ENCODE data around the gene KRT76.
"Not testable (repeated sequence)": the region's sequence is repeated elsewhere in the genome, so short reads cannot be mapped to it uniquely, and the experiment has no call there.

Gene KRT76

DNA sequence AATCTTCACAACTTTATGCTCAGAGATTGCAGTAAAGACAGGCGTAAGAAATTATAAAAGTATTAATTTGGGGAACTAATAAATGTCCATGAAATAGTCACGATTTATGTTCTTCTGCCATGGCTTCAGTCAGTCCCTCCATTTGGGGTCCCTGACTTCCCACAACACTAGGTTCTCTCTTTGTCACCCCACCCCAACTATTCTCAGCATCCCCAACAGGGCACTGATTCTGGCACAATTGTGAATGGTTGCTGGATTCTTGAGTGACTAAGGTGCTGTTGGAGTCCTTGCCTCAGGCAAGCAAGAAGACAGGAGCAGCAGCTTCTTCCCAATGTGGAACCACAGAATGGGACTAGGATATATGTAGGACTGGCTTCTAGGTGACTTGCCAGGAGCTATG, 15.3 kb downstream of the KRT76 start:
- TF ChIP-seq, protein P1, sequence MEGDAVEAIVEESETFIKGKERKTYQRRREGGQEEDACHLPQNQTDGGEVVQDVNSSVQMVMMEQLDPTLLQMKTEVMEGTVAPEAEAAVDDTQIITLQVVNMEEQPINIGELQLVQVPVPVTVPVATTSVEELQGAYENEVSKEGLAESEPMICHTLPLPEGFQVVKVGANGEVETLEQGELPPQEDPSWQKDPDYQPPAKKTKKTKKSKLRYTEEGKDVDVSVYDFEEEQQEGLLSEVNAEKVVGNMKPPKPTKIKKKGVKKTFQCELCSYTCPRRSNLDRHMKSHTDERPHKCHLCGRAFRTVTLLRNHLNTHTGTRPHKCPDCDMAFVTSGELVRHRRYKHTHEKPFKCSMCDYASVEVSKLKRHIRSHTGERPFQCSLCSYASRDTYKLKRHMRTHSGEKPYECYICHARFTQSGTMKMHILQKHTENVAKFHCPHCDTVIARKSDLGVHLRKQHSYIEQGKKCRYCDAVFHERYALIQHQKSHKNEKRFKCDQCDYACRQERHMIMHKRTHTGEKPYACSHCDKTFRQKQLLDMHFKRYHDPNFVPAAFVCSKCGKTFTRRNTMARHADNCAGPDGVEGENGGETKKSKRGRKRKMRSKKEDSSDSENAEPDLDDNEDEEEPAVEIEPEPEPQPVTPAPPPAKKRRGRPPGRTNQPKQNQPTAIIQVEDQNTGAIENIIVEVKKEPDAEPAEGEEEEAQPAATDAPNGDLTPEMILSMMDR (IDR thresholded peaks at IDR 0.05; ENCODE audit: extremely low read depth, missing control alignments), result no peak
- no peak for DNase-seq (ENCODE audit: low spot score)

DNA sequence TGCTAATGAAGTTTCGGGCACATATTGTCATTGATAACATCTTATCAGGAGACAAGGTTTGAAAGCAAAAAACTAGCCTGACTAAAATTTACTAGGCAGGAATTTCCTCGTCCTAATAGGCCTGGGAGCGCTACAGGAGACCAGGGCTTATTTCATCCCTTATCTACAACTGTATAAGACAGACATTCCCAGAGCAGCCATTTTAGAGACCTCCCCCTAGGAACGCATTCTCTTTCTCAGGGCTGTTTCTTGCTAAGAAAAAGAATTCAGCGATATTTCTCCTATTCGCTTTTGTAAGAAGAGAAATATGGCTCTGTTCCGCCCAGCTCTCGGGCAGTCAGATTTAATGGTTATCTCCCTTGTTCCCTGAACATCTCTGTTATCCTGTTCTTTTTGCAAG, 15.9 kb downstream of the KRT76 start:
- DNase-seq (ENCODE audit: low spot score), result not testable (repeated sequence)

DNA sequence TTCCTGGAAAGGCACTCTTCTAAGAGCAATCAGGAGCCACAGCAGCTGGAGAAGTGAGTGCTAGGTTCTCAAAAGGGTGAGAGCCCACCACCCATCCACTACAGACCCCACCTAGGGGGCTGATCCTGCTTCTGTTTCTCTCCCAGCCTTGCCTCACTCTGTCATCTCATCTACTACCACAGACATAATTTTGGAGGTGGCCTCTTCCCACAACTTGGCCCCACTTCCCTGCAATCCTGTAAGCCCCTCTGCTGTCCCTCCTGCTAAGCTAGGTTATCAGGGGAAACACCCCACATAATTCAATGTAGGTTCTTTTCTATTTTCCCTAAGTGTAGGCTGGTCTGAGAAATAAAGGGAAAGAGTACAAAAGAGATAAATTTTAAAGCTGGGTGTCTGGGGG, 16.5 kb downstream of the KRT76 start:
- DNase-seq (ENCODE audit: low spot score), result no peak
- TF ChIP-seq, protein P1 (IDR thresholded peaks at IDR 0.05; ENCODE audit: extremely low read depth, missing control alignments), result no peak

DNA sequence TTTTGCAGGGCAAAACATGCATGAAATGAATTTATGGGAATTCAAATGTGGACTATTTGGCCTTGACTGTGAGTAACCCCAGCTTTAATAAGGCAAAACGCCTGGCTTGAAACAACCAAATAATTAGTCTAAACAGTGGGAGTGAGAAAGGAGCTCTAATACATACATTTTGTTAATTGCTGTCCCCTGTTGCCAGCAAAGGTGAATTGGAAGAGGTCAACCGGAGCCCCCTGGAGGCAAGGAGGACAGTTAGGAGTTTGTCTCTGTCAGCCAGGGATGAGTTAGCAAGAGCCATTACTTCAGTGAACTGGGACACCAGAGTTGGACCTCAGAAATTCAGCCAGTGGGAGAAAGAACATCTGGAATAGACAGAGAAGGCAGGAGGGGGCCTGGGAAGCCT, 17.4 kb downstream of the KRT76 start:
- no peak for DNase-seq (ENCODE audit: low spot score)
- TF ChIP-seq, protein P1 (IDR thresholded peaks at IDR 0.05; ENCODE audit: extremely low read depth, missing control alignments), result no peak

DNA sequence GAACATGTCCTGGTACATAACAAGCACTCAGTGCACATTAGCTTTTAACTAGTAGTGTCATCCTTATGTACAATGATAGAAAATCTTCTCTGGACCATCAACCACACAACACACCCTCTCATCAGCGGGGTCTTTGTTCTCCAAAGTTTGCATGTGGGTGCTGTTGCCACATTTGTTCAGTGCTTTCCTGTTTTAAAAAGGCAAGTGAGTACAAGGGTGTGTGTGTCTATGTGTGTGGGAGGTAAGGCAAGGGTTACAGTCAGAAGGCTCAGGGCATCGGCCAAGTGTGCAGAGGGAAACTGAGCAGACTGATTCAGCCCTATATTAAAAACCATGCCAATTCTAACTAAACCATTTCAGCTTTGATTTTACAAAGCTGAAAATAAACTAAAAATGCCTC, 17.9 kb downstream of the KRT76 start:
- TF ChIP-seq, protein P1 (IDR thresholded peaks at IDR 0.05; ENCODE audit: extremely low read depth, missing control alignments), result no peak
- DNase-seq (ENCODE audit: low spot score), result no peak

DNA sequence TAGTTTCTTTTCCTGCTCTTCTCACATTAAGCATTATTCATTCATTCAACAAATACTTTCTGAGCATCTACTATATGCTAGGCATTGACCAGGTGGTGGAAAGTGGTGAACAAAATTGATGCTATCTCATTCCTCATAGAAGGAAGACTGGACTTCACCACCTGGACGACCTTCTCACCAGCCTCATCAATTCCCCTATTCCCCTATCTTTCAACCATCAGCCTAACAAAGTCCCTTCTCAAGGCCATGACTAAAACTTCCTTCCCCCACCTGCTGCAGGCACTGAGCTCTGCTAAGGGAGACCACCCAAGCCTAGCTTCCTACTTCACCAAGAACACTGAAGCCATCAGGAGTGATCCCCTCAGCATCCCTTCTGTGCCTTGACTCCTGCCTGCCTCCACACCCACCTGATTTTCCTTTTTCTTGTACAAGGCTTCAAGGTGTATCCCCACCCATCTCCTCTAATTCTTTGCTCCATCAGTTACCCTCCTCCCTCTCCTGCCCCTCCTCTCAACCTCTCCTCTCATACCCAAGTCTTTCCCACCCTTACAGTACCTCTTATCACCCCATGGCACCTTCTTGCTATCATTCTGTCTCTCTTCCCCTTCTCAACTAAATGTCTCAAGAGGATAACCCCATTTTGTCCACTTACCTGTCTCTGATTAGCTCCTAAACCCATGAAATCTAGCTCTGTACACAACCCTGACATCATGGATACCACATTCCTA, 19.5 kb downstream of the KRT76 start:
- TF ChIP-seq, protein P1 (IDR thresholded peaks at IDR 0.05; ENCODE audit: extremely low read depth, missing control alignments), result no peak
- no peak for DNase-seq (ENCODE audit: low spot score)

DNA sequence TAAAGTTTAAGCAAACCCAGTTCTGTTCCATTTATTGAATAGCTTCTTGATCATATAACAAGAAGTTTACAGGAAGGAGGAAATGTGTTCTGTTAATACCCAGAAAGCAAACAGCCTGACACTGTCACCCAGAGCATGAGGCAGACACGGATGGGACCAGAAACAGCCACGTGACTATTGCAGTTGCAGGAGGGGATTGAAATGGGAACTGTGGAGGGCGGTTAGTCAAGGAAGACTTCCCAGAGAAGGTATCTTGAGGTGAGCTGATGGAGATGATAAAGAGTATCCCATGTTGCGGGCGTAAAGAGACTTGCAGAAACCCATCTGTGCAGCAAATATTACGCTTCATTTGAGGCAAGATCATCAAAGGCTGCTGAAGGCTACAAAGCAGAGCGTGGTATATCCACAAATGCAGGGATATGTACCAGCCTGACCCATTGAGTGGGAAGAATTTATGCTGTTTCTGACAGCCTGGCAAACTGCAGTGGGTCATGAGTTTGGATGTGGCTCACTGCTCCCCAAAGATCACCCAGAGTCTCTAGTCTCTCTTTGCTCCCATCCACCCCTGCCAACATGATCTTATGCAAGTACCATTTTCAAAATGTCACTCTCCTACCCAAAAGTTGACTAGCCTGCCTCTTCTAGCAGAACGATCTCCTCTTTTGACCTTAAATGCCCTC, 20.7 kb downstream of the KRT76 start:
- DNase-seq (ENCODE audit: low spot score), result no peak
- TF ChIP-seq, protein P1 (IDR thresholded peaks at IDR 0.05; ENCODE audit: extremely low read depth, missing control alignments), result no peak

DNA sequence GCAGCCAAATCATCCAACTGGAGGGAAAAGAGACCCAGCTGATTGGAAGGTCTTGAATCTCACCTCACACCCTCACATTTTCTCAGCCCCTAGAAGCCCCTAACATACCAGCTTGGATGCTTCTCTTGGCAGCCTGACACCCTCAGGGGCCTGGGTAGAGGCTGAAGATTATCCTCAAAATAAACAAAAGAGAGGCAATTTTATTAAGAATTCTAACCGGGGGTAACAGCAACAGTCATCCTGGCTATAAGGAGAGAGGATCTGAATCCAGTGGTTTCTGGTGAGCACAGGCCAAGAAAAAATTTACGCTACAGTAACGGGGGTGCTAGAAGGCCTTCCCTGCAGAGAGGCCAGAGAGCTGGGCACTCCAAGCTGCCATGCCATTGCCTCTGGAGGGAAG, 21.6 kb downstream of the KRT76 start:
- DNase-seq (ENCODE audit: low spot score), result no peak
- TF ChIP-seq, protein P1 (IDR thresholded peaks at IDR 0.05; ENCODE audit: extremely low read depth, missing control alignments), result no peak
